IMR-90 (cell line): Measurements from ENCODE around the gene TMCC1. TPM values are rescaled to one million over a fixed set of nuclear protein-coding genes. Genes with fewer than 3 reads are reported as not detected.

Source experiments
- ATAC-seq: fragments of 200-7000 bp; cut with Tn5 transposase; 2 replicates; pipeline ENCODE4 v1.9.1; 2020; ENCODE audit warnings: low read depth, mild to moderate bottlenecking, moderate library complexity
- BruUV-seq: library from RNA; stranded (reverse); fragments of 400-500 nt; replicated peaks from 2 replicates; lab custom pipeline; 2021; lab: Mats Ljungman, UMichigan
- CTCF ChIA-PET: fragments of 300-600 bp; formaldehyde crosslinking; extraction: SDS; loops from one replicate; lab custom pipeline; 2021; ENCODE audit warnings: antibody characterized with exemption; lab: Yijun Ruan, JAX
- POLR2A ChIA-PET: fragments of 300-600 bp; sonication (Branson Sonifier 250); formaldehyde crosslinking; loops from one replicate; lab custom pipeline; 2022; ENCODE audit warnings: antibody characterized with exemption; ENCODE audit not compliant: unreplicated experiment; lab: Charles Lee
- DNase-seq: peaks from one replicate; pipeline ENCODE4 v3.0.0; 2013
- H2AFZ ChIP-seq: replicated peaks from 2 replicates; pipeline ENCODE3; 2013; ENCODE audit warnings: low read length, mild to moderate bottlenecking; ENCODE audit not compliant: poor library complexity
- H2AK5ac ChIP-seq: 2 replicates; pipeline ENCODE4 v1.6.1; 2013; ENCODE audit warnings: low read depth, low read length, inconsistent platforms
- H2AK9ac ChIP-seq: replicated peaks from 2 replicates; pipeline ENCODE3; 2013; ENCODE audit warnings: mild to moderate bottlenecking, low read depth, low read length, moderate library complexity; ENCODE audit not compliant: poor library complexity
- H2BK120ac ChIP-seq: 2 replicates; pipeline ENCODE4 v1.6.1; 2013; ENCODE audit warnings: low read depth, low read length, inconsistent platforms
- H2BK15ac ChIP-seq: 3 replicates; pipeline ENCODE4 v1.6.1; 2013; ENCODE audit warnings: low read depth, low read length, inconsistent platforms
- H2BK20ac ChIP-seq: 2 replicates; pipeline ENCODE4 v1.6.1; 2013; ENCODE audit warnings: low read depth, mild to moderate bottlenecking, inconsistent platforms, low read length, moderate library complexity
- H2BK5ac ChIP-seq: 2 replicates; pipeline ENCODE4 v1.6.1; 2013; ENCODE audit warnings: mild to moderate bottlenecking, low read depth, low read length, inconsistent platforms; ENCODE audit not compliant: poor library complexity, severe bottlenecking
- H3K14ac ChIP-seq: replicated peaks from 2 replicates; pipeline ENCODE4 v1.6.1; 2013; ENCODE audit warnings: low read depth, low read length, inconsistent platforms
- H3K18ac ChIP-seq: 2 replicates; pipeline ENCODE4 v1.6.1; 2013; ENCODE audit warnings: low read depth, low read length, control low read depth
- H3K23ac ChIP-seq: 2 replicates; pipeline ENCODE4 v1.6.1; 2013; ENCODE audit warnings: low read depth, low read length, inconsistent platforms
- H3K27ac ChIP-seq: 2 replicates; pipeline ENCODE4 v1.5.1; 2013; ENCODE audit warnings: mild to moderate bottlenecking, control low read depth, low read length; ENCODE audit not compliant: insufficient read depth
- H3K27me3 ChIP-seq: 2 replicates; pipeline ENCODE4 v1.6.1; 2013; ENCODE audit warnings: low read length; ENCODE audit not compliant: control insufficient read depth, insufficient read depth
- H3K36me3 ChIP-seq: 2 replicates; pipeline ENCODE4 v1.6.1; 2013; ENCODE audit warnings: low read length, mixed read lengths; ENCODE audit not compliant: control insufficient read depth, insufficient read depth
- H3K4ac ChIP-seq: 2 replicates; pipeline ENCODE4 v1.6.1; 2013; ENCODE audit warnings: low read depth, low read length, inconsistent platforms
- H3K4me1 ChIP-seq: 2 replicates; pipeline ENCODE4 v1.6.1; 2013; ENCODE audit warnings: low read length, mixed read lengths; ENCODE audit not compliant: control insufficient read depth, insufficient read depth
- H3K4me2 ChIP-seq: 2 replicates; pipeline ENCODE4 v1.6.1; 2013; ENCODE audit warnings: low read depth, mild to moderate bottlenecking, control low read depth, low read length, moderate library complexity
- H3K4me3 ChIP-seq: 2 replicates; pipeline ENCODE4 v1.5.1; 2013; ENCODE audit warnings: low read depth, mild to moderate bottlenecking, control low read depth, low read length, moderate library complexity; ENCODE audit not compliant: insufficient read depth
- H3K56ac ChIP-seq: 2 replicates; pipeline ENCODE4 v1.6.1; 2013; ENCODE audit warnings: low read length, inconsistent platforms; ENCODE audit not compliant: insufficient read depth; ENCODE audit errors: extremely low read depth
- H3K79me1 ChIP-seq, 2 experiments: 2 replicates each; pipeline ENCODE4 v1.6.1; 2013; ENCODE audit warnings: low read length in 2 of 2, inconsistent platforms in 1 of 2, low read depth in 1 of 2
- H3K9ac ChIP-seq: 2 replicates; pipeline ENCODE4 v1.6.1; 2013; ENCODE audit warnings: low read depth, low read length, control low read depth
- H3K9me1 ChIP-seq: 2 replicates; pipeline ENCODE4 v1.6.1; 2013; ENCODE audit warnings: low read length, inconsistent platforms; ENCODE audit not compliant: insufficient read depth
- H3K9me3 ChIP-seq: 2 replicates; pipeline ENCODE4 v1.6.1; 2013; ENCODE audit warnings: low read length; ENCODE audit not compliant: control insufficient read depth, insufficient read depth
- H4K20me1 ChIP-seq: 2 replicates; pipeline ENCODE4 v1.6.1; 2013; ENCODE audit warnings: low read length, inconsistent platforms; ENCODE audit not compliant: insufficient read depth
- H4K5ac ChIP-seq: 2 replicates; pipeline ENCODE4 v1.6.1; 2013; ENCODE audit warnings: mild to moderate bottlenecking, low read depth, low read length, control low read depth
- H4K8ac ChIP-seq, 2 experiments: 2 replicates each; pipeline ENCODE4 v1.6.1; 2013; ENCODE audit warnings: low read depth in 2 of 2, low read length in 2 of 2, control low read depth in 1 of 2, inconsistent platforms in 1 of 2
- H4K91ac ChIP-seq: 2 replicates; pipeline ENCODE4 v1.6.1; 2013; ENCODE audit warnings: low read depth, low read length, inconsistent platforms; ENCODE audit not compliant: insufficient read depth
- BHLHE40 ChIP-seq: fragments of 150-350 bp; IDR thresholded peaks from 2 replicates; pipeline ENCODE4 v1.6.1; 2016; ENCODE audit warnings: mild to moderate bottlenecking, low read depth, low read length
- CEBPB ChIP-seq: IDR thresholded peaks from 2 replicates; pipeline ENCODE4 v1.6.1; 2012; ENCODE audit warnings: low read depth, low read length, improper control_type of control experiment
- CHD1 ChIP-seq: IDR thresholded peaks from 2 replicates; pipeline ENCODE4 v1.6.1; 2012; ENCODE audit warnings: low read depth, low read length, improper control_type of control experiment
- FOS ChIP-seq: fragments of 150-350 bp; IDR thresholded peaks from 2 replicates; pipeline ENCODE4 v1.6.1; 2016; ENCODE audit warnings: low read depth, low read length
- MAFK ChIP-seq: IDR thresholded peaks from 2 replicates; pipeline ENCODE4 v1.6.1; 2012; ENCODE audit warnings: low read depth, low read length, improper control_type of control experiment
- MAZ ChIP-seq: IDR thresholded peaks from 2 replicates; pipeline ENCODE4 v1.6.1; 2012; ENCODE audit warnings: low read depth, mild to moderate bottlenecking, low read length, improper control_type of control experiment, moderate library complexity, borderline replicate concordance
- MXI1 ChIP-seq: IDR thresholded peaks from 2 replicates; pipeline ENCODE4 v1.6.1; 2012; ENCODE audit warnings: low read depth, mild to moderate bottlenecking, low read length, moderate library complexity, borderline replicate concordance
- NFE2L2 ChIP-seq: fragments of 150-350 bp; IDR thresholded peaks from 2 replicates; pipeline ENCODE4 v1.6.1; 2016; ENCODE audit warnings: low read depth, mild to moderate bottlenecking, low read length
- POLR2A ChIP-seq: IDR thresholded peaks from 2 replicates; pipeline ENCODE4 v1.6.1; 2012; ENCODE audit warnings: mild to moderate bottlenecking, low read depth, low read length
- RAD21 ChIP-seq: IDR thresholded peaks from 2 replicates; pipeline ENCODE4 v1.6.1; 2012; ENCODE audit warnings: low read length, improper control_type of control experiment
- RCOR1 ChIP-seq: IDR thresholded peaks from 2 replicates; pipeline ENCODE4 v1.6.1; 2012; ENCODE audit warnings: mild to moderate bottlenecking, low read length, improper control_type of control experiment; ENCODE audit not compliant: insufficient replicate concordance
- RFX5 ChIP-seq: IDR thresholded peaks from 2 replicates; pipeline ENCODE4 v1.8.0; 2012; ENCODE audit warnings: low read depth, mild to moderate bottlenecking, low read length, moderate library complexity
- SMC3 ChIP-seq: fragments of 150-350 bp; IDR thresholded peaks from 2 replicates; pipeline ENCODE4 v1.6.1; 2016; ENCODE audit warnings: low read depth, mild to moderate bottlenecking, antibody characterized with exemption, low read length, moderate library complexity
- WGBS, 2 experiments: methylation state at CpG; one replicate each; pipeline versions ENCODE4 v1.1.5 to v1.1.7; 2013; ENCODE audit warnings: missing lambda C conversion rate in 2 of 2; ENCODE audit not compliant: insufficient read length in 1 of 2; ENCODE audit errors: extremely low coverage in 2 of 2; 5-methylcytosine and 5-hydroxymethylcytosine counted together
- dilution Hi-C: fragments of 300-500 bp; cut with HindIII; formaldehyde crosslinking; loops from one replicate; pipeline ENCODE4 v1.14.3; 2018; ENCODE audit warnings: low sequenced_read_pairs; ENCODE audit not compliant: unreplicated experiment
- in situ Hi-C: fragments of 300-500 bp; cut with MboI; formaldehyde crosslinking; loops from 3 replicates; pipeline ENCODE4 v1.14.3; 2019; ENCODE audit warnings: low sequenced_read_pairs, inconsistent platforms, mixed read lengths
- intact Hi-C: fragments of 100-400 bp; cut with micrococcal nuclease; formaldehyde crosslinking; loops from 2 replicates; pipeline ENCODE4 v1.10.0; 2022
- polyA plus RNA-seq, 3 experiments: library from polyadenylated mRNA; depleted of rRNA; stranded (reverse); fragments of >200 nt; gene quantifications; 2 replicates each; pipeline ENCODE4 v1.2.3, GENCODE V29; 2012; ENCODE audit warnings: low replicate concordance in 1 of 3
- total RNA-seq: library from RNA; depleted of rRNA; stranded (reverse); fragments of >200 nt; gene quantifications from 2 replicates; pipeline ENCODE4 v1.2.3, GENCODE V29; 2012
- TF ChIP-seq, protein P1 (sequence below): fragments of 150-350 bp; IDR thresholded peaks from 2 replicates; pipeline ENCODE4 v1.6.1; 2016; ENCODE audit warnings: low read depth, mild to moderate bottlenecking, low read length, moderate library complexity, borderline replicate concordance
- TF ChIP-seq, protein P2 (sequence below): conservative IDR thresholded peaks from 2 replicates; pipeline ENCODE4 v1.5.1; 2012; ENCODE audit warnings: mild to moderate bottlenecking, low read depth, low read length, improper control_type of control experiment
- TF ChIP-seq, protein P3 (sequence below): fragments of 150-350 bp; IDR thresholded peaks from 2 replicates; pipeline ENCODE4 v1.6.1; 2017; ENCODE audit warnings: mild to moderate bottlenecking, antibody characterized with exemption, low read length, low read depth

TMCC1 gene
- total and polyA plus RNA-seq, 2 of the 4 experiments (the other 2 are of a cell fraction): 5.0 to 7.3 TPM

DNA sequence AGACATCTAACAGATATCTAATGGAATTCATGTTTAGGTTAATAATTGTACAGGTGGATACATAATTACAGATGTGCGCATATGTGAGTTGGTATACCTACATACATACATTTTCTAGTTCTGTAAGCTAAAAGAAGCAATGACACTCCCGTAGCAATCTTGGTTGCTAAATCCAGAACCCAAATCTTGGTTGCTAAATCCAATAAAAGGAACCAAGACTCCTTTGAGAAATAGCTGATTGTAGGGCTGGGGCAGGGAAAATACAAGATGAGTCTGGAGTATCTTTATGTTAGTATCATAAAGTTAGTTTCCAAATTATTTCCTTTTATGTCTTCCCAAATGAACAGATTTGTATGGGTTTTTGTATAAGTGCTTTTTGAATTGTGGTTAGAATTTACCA lies 135.2 kb downstream of the TMCC1 start:
- Histone ChIP-seq H2AK9ac (no peak overlapping the region), H4K8ac (no peak overlapping the region), H3K27ac (no peak overlapping the region), H3K36me3 (no peaks in the 10 kb centered on the region), H3K79me1 (0 out of 4 replicates have a peak, but pooled peaks cover 0 to 4% of the 10 kb centered on the region in 2 experiments), H3K27me3 (no peaks in the 10 kb centered on the region), H3K9me3 (no peaks in the 10 kb centered on the region), H2BK5ac (no peak overlapping the region), H2AFZ (no peak overlapping the region), H3K4me1 (peaks cover 2% of the 10 kb centered on the region; the same call in 1 of the 2 replicates), H3K14ac (no peak overlapping the region), H3K4ac (no peak overlapping the region), H3K9me1 (peaks cover 3% of the 10 kb centered on the region; the same call in 1 of the 2 replicates), H3K56ac (no peak overlapping the region), H3K4me3 (no peak overlapping the region), H3K4me2 (no peak overlapping the region), H3K18ac (no peak overlapping the region), H2BK120ac (no peak overlapping the region), H2BK20ac (no peak overlapping the region), H2BK15ac (no peak overlapping the region), H4K20me1 (no peaks in the 10 kb centered on the region; the same call in 1 of the 2 replicates), H4K91ac (no peak overlapping the region), H3K23ac (no peak overlapping the region), H2AK5ac (no peak overlapping the region), H4K5ac (no peak overlapping the region), H3K9ac (no peak overlapping the region)
- BruUV-seq: no TSS peak
- POLR2A ChIA-PET: no interaction called here
- in situ Hi-C loops: no loop called here
- TF ChIP-seq BHLHE40: no peak
- TF ChIP-seq SMC3: no peak
- TF ChIP-seq RCOR1: no peak
- no peak for TF ChIP-seq MXI1
- TF ChIP-seq MAZ: no peak
- TF ChIP-seq CHD1: no peak
- TF ChIP-seq POLR2A: no peak
- TF ChIP-seq, protein P1, sequence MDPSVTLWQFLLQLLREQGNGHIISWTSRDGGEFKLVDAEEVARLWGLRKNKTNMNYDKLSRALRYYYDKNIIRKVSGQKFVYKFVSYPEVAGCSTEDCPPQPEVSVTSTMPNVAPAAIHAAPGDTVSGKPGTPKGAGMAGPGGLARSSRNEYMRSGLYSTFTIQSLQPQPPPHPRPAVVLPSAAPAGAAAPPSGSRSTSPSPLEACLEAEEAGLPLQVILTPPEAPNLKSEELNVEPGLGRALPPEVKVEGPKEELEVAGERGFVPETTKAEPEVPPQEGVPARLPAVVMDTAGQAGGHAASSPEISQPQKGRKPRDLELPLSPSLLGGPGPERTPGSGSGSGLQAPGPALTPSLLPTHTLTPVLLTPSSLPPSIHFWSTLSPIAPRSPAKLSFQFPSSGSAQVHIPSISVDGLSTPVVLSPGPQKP: no peak
- TF ChIP-seq, protein P2, sequence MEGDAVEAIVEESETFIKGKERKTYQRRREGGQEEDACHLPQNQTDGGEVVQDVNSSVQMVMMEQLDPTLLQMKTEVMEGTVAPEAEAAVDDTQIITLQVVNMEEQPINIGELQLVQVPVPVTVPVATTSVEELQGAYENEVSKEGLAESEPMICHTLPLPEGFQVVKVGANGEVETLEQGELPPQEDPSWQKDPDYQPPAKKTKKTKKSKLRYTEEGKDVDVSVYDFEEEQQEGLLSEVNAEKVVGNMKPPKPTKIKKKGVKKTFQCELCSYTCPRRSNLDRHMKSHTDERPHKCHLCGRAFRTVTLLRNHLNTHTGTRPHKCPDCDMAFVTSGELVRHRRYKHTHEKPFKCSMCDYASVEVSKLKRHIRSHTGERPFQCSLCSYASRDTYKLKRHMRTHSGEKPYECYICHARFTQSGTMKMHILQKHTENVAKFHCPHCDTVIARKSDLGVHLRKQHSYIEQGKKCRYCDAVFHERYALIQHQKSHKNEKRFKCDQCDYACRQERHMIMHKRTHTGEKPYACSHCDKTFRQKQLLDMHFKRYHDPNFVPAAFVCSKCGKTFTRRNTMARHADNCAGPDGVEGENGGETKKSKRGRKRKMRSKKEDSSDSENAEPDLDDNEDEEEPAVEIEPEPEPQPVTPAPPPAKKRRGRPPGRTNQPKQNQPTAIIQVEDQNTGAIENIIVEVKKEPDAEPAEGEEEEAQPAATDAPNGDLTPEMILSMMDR: no peak
- TF ChIP-seq CEBPB: no peak
- no peak for TF ChIP-seq MAFK
- no peak for TF ChIP-seq RAD21
- no peak for TF ChIP-seq RFX5
- TF ChIP-seq NFE2L2: no peak
- no peak for TF ChIP-seq FOS
- TF ChIP-seq, protein P3, sequence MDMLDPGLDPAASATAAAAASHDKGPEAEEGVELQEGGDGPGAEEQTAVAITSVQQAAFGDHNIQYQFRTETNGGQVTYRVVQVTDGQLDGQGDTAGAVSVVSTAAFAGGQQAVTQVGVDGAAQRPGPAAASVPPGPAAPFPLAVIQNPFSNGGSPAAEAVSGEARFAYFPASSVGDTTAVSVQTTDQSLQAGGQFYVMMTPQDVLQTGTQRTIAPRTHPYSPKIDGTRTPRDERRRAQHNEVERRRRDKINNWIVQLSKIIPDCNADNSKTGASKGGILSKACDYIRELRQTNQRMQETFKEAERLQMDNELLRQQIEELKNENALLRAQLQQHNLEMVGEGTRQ: no peak
- CTCF ChIA-PET: no interaction called here
- intact Hi-C loops: loop anchor here (5.0 kb wide), 1 partner anchor 44 kb away; no protein-coding TSS in a partner anchor
- DNase-seq: no peak
- no peak for ATAC-seq
- dilution Hi-C loops: no loop called here
- no CpG with 5 or more reads among the region's 2 CpGs for WGBS, 2 experiments
